Type B pancreatic cell (in vitro differentiated cells): ENCODE measurements around the gene CD33. TPM values are rescaled to one million over a fixed set of nuclear protein-coding genes. Genes with fewer than 3 reads are reported as not detected.

Experiments used
- DNase-seq: peaks from one replicate; pipeline ENCODE4 v3.0.0; 2021; ENCODE audit warnings: mixed read lengths; ENCODE audit not compliant: unreplicated experiment; ENCODE audit errors: extremely low spot score
- H3K27ac Mint-ChIP-seq: 2 replicates; pipeline ENCODE4 v1.8.0; 2021; ENCODE audit warnings: mild to moderate bottlenecking, mixed read lengths
- H3K27me3 Mint-ChIP-seq: 2 replicates; pipeline ENCODE4 v1.8.0; 2021; ENCODE audit warnings: mixed read lengths
- H3K36me3 Mint-ChIP-seq: 2 replicates; pipeline ENCODE4 v1.8.0; 2021; ENCODE audit warnings: mixed read lengths
- H3K4me1 Mint-ChIP-seq: one replicate; pipeline ENCODE4 v1.8.0; 2021; ENCODE audit warnings: mixed read lengths; ENCODE audit not compliant: unreplicated experiment
- H3K4me3 Mint-ChIP-seq: 2 replicates; pipeline ENCODE4 v1.8.0; 2021; ENCODE audit warnings: mild to moderate bottlenecking, mixed read lengths
- H3K9me3 Mint-ChIP-seq: 2 replicates; pipeline ENCODE4 v1.8.0; 2021; ENCODE audit warnings: mixed read lengths
- CTCF ChIP-seq: fragments of 200-600 bp; sonication (generic); conservative IDR thresholded peaks from 2 replicates; pipeline ENCODE4 v1.5.0; 2021; ENCODE audit warnings: antibody characterized with exemption, mild to moderate bottlenecking
- total RNA-seq: library from RNA; stranded (reverse); gene quantifications from 2 replicates; pipeline ENCODE4 v1.2.1, GENCODE V29; 2021; ENCODE audit warnings: low replicate concordance

CD33 gene
- total RNA-seq, 1 donor from 2014 or later = not detected

GRCh38 chr19:51252306-51253079 is 27.6 kb downstream of the CD33 start:
- TF ChIP-seq CTCF = no peak
- no peak overlapping the region for H3K27ac Mint-ChIP-seq
- no peaks in the 10 kb centered on the region for H3K4me1 Mint-ChIP-seq
- H3K9me3 Mint-ChIP-seq = no peaks in the 10 kb centered on the region
- H3K27me3 Mint-ChIP-seq = no peaks in the 10 kb centered on the region
- H3K4me3 Mint-ChIP-seq = no peak overlapping the region
- DNase-seq = no peak
- no peaks in the 10 kb centered on the region for H3K36me3 Mint-ChIP-seq

- Mint-ChIP-seq H3K9me3 (no peaks in the 10 kb centered on the region), H3K27me3 (no peaks in the 10 kb centered on the region), H3K36me3 (no peaks in the 10 kb centered on the region), H3K27ac (no peak overlapping the region), H3K4me3 (no peak overlapping the region), H3K4me1 (no peaks in the 10 kb centered on the region)
- no peak for DNase-seq
- TF ChIP-seq CTCF = no peak
Observed at GRCh38 chr19:51253088-51253806, 28.4 kb downstream of the CD33 start.

GRCh38 chr19:51256155-51256625 is 31.3 kb downstream of the CD33 start:
- no peak for DNase-seq
- TF ChIP-seq CTCF = no peak
- no peaks in the 10 kb centered on the region for H3K36me3 Mint-ChIP-seq
- H3K4me3 Mint-ChIP-seq = no peak overlapping the region
- no peaks in the 10 kb centered on the region for H3K9me3 Mint-ChIP-seq
- H3K27ac Mint-ChIP-seq = no peak overlapping the region
- peaks cover 4% of the 10 kb centered on the region for H3K27me3 Mint-ChIP-seq
- no peaks in the 10 kb centered on the region for H3K4me1 Mint-ChIP-seq

- TF ChIP-seq CTCF = no peak
- Mint-ChIP-seq H3K9me3 (no peaks in the 10 kb centered on the region), H3K27ac (no peak overlapping the region), H3K27me3 (peaks cover 4% of the 10 kb centered on the region), H3K36me3 (no peaks in the 10 kb centered on the region), H3K4me3 (no peak overlapping the region), H3K4me1 (no peaks in the 10 kb centered on the region)
- no peak for DNase-seq
Observed at GRCh38 chr19:51257471-51257870, 32.6 kb downstream of the CD33 start.

GRCh38 chr19:51258165-51259160 is 33.6 kb downstream of the CD33 start:
- Mint-ChIP-seq H3K36me3 (no peaks in the 10 kb centered on the region), H3K4me1 (no peaks in the 10 kb centered on the region), H3K27me3 (peaks cover 4% of the 10 kb centered on the region), H3K9me3 (no peaks in the 10 kb centered on the region), H3K27ac (no peak overlapping the region), H3K4me3 (no peak overlapping the region)
- DNase-seq = no peak
- TF ChIP-seq CTCF = no peak
